Stimulated activated CD4-positive, alpha-beta T cell treated with anti-CD3 and anti-CD28 coated beads, Interleukin-4, amount 100 ng/mL, for 48 hours (primary cell): ENCODE data around the gene AICDA.

Experiments used
- DNase-seq, 2 donors: peaks; one replicate each; pipeline ENCODE4 v3.0.0-alpha.2; 2020; ENCODE audit warnings: low read depth in 2 of 2

The AICDA gene

DNA sequence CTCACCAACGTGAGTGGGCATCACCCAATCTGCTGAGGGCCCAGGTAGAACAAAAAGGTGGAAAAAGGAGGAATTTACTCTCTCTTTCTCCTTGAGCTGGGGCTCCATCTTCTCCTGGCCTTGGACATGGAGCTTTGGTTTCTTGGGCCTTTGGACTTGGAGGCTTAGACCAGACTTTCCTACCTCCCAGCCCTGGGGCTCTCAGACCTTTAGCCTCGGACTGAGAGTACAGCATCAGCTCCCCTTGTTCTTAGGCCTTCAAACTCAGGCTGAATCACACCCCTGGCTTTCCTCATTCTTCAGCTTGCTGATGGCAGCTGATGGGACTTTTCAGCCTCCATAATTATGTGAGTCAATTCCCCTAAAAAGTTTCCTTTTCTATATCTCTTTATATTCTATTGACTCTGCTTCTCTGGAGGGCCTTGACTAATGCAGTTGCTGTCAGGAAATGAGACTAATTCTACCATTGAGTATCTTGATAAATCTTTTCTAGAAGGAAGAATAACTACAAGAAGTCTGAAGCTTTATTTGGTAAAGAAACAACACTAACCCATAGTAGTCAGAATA is 56.0 kb downstream of the AICDA start:
- no peak for DNase-seq

DNA sequence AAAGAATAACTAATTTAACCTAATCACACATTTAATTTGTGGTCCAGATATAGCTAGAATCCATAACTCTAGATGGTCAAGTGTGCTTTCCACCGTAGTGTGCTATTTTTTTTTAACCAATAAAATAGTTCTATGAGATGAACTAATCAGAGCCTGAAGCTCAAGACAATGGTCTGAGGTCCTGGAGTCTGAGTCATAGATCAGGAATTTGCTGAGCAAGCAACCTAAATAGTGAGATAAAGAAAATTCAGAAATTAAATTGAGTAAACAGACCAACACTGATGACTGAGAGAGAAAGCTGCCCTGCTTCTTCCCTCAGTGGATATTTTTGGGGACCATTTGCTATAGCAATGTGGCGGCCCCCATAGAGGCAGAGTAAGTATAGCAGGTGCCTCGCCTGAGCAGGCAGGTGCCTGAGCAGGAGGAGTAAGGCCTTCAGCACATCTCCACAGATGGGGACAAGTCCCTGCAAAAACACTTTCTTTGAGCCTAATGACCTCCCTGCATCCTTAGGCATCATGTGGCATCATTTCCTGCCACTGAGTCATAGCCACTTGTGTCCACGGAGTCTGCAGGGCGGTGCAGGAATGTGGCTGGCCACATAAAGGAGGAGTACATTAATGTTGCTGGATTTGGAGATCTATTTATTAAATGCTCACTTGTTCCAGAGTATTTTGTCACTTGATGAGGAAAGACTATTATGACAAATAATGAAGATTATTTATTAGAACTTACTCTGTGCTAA is 58.0 kb downstream of the AICDA start:
- DNase-seq: no peak

DNA sequence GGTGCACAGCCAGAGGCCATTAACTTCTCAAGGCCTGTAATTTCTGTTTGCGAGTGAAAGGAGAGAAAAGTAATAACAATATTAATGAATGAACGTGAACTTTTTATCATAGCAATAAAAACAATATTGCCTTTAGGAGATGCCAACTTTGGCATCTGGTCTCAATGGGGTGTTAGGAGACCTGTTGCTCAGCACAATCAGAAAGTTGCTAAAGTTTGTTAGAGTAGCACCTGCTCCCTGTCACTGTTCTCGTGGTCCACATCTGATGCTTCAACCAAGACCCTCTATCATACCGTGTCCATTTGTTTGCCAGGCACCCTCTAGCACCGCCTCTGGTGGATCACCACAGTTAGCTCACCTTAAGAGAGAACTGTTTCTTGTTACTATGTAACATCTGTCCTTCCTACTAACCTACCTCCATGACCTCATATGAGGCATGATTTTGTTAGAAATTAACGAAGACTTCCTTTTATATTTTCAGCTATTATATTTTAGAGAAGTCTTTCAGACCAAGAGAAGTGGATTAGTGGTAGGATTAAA is 59.5 kb downstream of the AICDA start:
- DNase-seq: no peak
